ENCODE results near the gene NEMF. TPM values are rescaled to one million over a fixed set of nuclear protein-coding genes. Genes with fewer than 3 reads are reported as not detected.

Gene NEMF
- total RNA-seq, 1 donor: 63.9 TPM

DNA sequence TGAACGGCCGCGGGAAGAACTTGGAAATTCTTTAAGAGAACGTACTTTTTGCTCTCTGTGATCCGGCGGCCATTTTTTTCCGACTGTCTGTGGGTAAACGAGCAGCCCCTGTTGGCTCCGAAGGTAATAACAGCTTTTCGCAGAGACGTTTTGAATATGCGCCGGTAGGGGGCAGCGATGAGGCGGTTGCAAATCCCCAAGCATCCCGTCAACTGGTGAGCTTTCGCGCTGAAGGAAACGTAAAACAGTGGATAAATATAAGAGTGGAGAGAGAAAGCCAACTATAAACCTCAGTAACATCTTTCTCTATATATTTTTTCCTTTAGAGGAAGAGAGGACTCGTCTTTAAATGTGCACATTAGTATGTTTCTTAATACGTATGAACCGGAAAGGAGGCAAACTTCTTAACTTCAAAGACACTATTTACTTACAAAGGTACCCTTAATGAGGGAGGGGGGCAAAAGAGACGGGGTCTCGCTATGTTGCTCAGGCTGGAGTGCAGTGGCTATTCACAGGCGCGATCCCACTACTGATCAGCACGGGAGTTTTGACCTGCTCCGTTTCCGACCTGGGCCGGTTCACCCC lies 9.6 kb upstream of the NEMF start:
- peak overlapping the region; percentile 77 for H3K4me3 ChIP-seq (ENCODE audit: low read depth, low read length)
- TF ChIP-seq, protein P1, sequence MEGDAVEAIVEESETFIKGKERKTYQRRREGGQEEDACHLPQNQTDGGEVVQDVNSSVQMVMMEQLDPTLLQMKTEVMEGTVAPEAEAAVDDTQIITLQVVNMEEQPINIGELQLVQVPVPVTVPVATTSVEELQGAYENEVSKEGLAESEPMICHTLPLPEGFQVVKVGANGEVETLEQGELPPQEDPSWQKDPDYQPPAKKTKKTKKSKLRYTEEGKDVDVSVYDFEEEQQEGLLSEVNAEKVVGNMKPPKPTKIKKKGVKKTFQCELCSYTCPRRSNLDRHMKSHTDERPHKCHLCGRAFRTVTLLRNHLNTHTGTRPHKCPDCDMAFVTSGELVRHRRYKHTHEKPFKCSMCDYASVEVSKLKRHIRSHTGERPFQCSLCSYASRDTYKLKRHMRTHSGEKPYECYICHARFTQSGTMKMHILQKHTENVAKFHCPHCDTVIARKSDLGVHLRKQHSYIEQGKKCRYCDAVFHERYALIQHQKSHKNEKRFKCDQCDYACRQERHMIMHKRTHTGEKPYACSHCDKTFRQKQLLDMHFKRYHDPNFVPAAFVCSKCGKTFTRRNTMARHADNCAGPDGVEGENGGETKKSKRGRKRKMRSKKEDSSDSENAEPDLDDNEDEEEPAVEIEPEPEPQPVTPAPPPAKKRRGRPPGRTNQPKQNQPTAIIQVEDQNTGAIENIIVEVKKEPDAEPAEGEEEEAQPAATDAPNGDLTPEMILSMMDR (IDR thresholded peaks at IDR 0.05; ENCODE audit: insufficient read depth, low read length): peak; percentile 100
- DNase-seq (ENCODE audit: low read depth): peak; percentile 94

DNA sequence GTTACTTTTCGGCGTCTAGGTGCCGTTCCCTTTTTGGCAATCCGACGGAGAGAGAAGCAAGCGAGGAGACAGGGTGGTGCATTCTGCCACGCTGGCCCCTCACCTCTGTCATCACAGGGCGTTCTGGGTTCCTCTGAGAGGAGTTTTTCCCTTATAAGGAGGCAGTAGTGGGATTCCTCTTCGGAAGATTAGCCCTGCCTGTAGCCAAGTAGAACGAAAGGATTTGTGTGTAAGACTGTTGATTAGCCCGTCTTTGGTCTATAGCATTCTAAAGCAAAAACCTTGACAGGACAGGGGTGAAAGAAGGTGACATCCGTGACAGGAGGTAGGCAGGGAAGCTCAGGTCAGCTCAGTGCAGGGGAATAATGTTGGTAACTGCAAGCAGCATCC lies 9.1 kb upstream of the NEMF start:
- TF ChIP-seq, protein P1 (IDR thresholded peaks at IDR 0.05; ENCODE audit: insufficient read depth, low read length): no peak
- DNase-seq (ENCODE audit: low read depth): peak; percentile 90
- peak overlapping the region; percentile 77 for H3K4me3 ChIP-seq (ENCODE audit: low read depth, low read length)

DNA sequence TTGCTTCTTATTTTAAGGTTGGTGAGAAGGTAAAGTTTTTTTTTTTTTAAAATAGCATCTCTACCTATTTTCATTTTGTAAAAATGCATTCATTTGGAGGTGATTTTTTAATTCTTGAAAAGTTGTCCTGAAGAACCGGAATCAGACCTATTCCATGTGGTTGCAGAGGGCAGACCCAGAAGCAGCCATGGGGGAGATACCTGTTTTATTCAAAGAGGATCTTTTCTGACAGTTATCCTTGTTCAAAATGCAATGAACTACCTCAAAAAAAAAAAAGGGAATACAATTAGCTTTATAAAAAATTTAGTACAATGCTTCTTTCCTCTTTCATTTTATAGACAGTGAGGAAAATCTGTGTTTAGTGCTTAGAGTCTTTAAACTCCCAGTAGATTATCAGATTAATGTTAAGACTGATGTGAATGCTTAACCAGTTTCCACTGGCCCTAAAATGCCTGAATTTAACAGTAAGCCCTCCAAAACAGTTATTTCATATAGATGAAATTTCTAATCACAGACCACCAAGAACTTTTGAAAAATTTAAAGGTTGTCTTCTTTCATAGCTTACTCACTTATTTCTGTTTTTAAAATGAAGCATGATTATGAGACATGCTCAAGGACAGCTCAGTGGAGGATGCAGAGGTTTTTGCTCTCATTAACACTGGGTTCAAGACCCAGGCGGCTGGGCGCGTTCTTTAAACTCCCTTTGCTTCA lies 8.6 kb upstream of the NEMF start:
- TF ChIP-seq, protein P1 (IDR thresholded peaks at IDR 0.05; ENCODE audit: insufficient read depth, low read length): no peak
- peak overlapping the region; percentile 77 for H3K4me3 ChIP-seq (ENCODE audit: low read depth, low read length)
- no peak for DNase-seq (ENCODE audit: low read depth)

DNA sequence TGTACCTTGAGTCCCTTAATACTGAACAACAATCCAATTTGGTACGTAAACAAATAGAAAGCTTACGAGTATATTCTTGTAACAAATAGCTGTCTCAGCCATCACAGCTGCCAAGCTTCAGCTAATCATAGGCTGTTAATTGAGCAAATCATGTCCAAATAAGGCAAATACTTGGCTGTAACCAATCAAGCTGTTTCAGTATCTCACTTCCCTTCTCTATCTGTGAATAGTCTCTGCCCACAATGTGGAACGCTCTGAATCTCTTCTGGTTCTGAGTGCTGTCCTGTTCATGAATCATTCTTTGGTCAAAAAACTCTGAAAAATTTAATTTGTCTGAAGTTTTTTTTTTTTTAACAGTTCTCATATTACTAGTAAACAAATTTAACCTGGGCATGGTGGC lies 5.8 kb upstream of the NEMF start:
- H3K4me3 ChIP-seq (ENCODE audit: low read depth, low read length): no peak overlapping the region
- DNase-seq (ENCODE audit: low read depth): no peak
- TF ChIP-seq, protein P1 (IDR thresholded peaks at IDR 0.05; ENCODE audit: insufficient read depth, low read length): no peak

DNA sequence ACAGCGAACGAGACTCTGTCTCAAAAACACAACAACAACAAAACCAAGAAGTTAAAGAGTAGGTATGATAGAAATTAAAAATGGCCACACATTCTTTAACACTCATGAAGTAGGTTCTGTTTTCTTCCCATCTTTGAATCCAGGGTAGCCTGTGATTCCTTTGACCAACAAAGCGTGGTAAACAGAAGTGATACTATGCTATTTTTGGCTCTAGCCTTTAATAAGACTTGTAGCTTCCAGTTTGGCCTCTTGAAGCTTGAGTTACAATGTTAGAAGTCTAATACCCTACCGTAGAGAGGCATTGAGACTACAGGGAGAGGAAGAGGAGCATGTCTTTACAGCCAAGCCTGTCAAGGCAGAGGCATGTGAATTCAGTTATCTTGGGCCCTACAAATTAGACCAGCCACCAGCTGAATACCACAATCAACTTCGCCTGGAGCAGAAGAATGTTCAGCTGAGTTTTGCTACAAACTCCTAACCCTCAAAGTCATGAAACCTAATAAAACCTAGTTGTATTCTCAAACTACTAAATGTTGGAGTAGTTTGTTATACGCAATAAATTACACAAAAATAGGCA lies 4.9 kb upstream of the NEMF start:
- DNase-seq (ENCODE audit: low read depth): no peak
- TF ChIP-seq, protein P1 (IDR thresholded peaks at IDR 0.05; ENCODE audit: insufficient read depth, low read length): no peak

DNA sequence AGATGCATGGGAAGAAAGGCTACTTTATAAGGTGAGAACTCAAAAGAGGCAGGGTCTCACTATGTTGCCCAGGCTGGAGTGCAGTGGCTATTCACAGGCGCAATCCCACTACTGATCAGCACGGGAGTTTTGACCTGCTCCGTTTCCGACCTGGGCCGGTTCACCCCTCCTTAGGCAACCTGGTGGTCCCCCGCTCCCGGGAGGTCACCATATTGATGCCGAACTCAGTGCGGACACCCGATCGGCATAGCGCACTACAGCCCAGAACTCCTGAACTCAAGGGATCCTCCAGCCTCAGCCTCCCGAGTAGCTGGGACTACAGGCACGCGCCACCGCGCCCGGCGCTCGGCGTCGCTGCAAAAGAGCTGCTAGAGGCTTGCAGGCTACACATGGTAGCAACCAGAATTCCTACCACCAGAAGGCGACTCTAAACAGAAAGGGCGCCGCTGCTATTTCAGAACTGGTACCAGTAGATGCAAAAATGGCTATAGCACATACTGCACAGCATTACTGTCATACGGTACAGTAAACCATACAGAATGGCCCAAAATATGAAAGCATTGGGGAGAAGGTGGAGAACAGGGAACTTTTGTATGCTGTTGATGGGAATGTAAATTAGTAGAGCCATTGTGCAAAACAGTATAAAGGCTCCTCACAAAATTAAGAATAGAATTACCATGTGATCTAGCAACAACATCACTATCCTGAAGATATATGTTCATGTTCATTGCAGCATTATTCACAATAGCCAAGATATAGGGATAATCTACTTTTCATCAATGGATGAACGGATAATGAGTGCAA lies 1.2 kb upstream of the NEMF start:
- DNase-seq (ENCODE audit: low read depth): peak; percentile 86
- TF ChIP-seq, protein P1 (IDR thresholded peaks at IDR 0.05; ENCODE audit: insufficient read depth, low read length): peak; percentile 74
- H3K4me3 ChIP-seq (ENCODE audit: low read depth, low read length): peak overlapping the region; percentile 38

More for the DNA sequence above, 4.9 kb upstream of the NEMF start:
- H3K4me3 ChIP-seq (ENCODE audit: low read depth, low read length): no peak overlapping the region
